ENCODE results near the gene MTMR4. TPM values are rescaled to one million over a fixed set of nuclear protein-coding genes. Genes with fewer than 3 reads are reported as not detected.
"Not testable (repeated sequence)": the region's sequence is repeated elsewhere in the genome, so short reads cannot be mapped to it uniquely, and the experiment has no call there.

MTMR4 gene
- polyA plus RNA-seq (ENCODE audit: insufficient read length): 20.6 TPM

GRCh38 chr17:58513965-58514769 lies at the start of gene MTMR4:
TSS of gene MTMR4 (minus strand) at chr17:58514638. CDS start at chr17:58514407, 231 bp downstream.
- peak; percentile 40 for DNase-seq (ENCODE audit: low read depth)

GRCh38 chr17:58560511-58560910 lies 46.1 kb upstream of the MTMR4 start:
- DNase-seq (ENCODE audit: low read depth): no peak

GRCh38 chr17:58557981-58558380 lies 43.5 kb upstream of the MTMR4 start:
- DNase-seq (ENCODE audit: low read depth): no peak

- DNase-seq (ENCODE audit: low read depth): no peak
Observed at GRCh38 chr17:58556833-58557250, 42.4 kb upstream of the MTMR4 start.

- DNase-seq (ENCODE audit: low read depth): not testable (repeated sequence)
Observed at GRCh38 chr17:58555109-58555508, 40.7 kb upstream of the MTMR4 start.

GRCh38 chr17:58541249-58541648 lies 26.8 kb upstream of the MTMR4 start:
- no peak for DNase-seq (ENCODE audit: low read depth)

- no peak for DNase-seq (ENCODE audit: low read depth)
Observed at GRCh38 chr17:58539698-58540097, 25.3 kb upstream of the MTMR4 start.

GRCh38 chr17:58538811-58539409 lies 24.5 kb upstream of the MTMR4 start:
- DNase-seq (ENCODE audit: low read depth): no peak

GRCh38 chr17:58537266-58537665 lies 22.8 kb upstream of the MTMR4 start:
- no peak for DNase-seq (ENCODE audit: low read depth)

- no peak for DNase-seq (ENCODE audit: low read depth)
Observed at GRCh38 chr17:58536542-58536941, 22.1 kb upstream of the MTMR4 start.

- no peak for DNase-seq (ENCODE audit: low read depth)
Observed at GRCh38 chr17:58535431-58535830, 21.0 kb upstream of the MTMR4 start.

GRCh38 chr17:58534901-58535421 lies 20.5 kb upstream of the MTMR4 start:
- no peak for DNase-seq (ENCODE audit: low read depth)

- no peak for DNase-seq (ENCODE audit: low read depth)
Observed at GRCh38 chr17:58534331-58534730, 19.9 kb upstream of the MTMR4 start.

- DNase-seq (ENCODE audit: low read depth): no peak
Observed at GRCh38 chr17:58533616-58534188, 19.3 kb upstream of the MTMR4 start.

- no peak for DNase-seq (ENCODE audit: low read depth)
Observed at GRCh38 chr17:58532555-58532951, 18.1 kb upstream of the MTMR4 start.

GRCh38 chr17:58531661-58532554 lies 17.5 kb upstream of the MTMR4 start:
- DNase-seq (ENCODE audit: low read depth): no peak

GRCh38 chr17:58531122-58531521 lies 16.7 kb upstream of the MTMR4 start:
- no peak for DNase-seq (ENCODE audit: low read depth)

GRCh38 chr17:58530655-58531054 lies 16.2 kb upstream of the MTMR4 start:
- DNase-seq (ENCODE audit: low read depth): no peak

GRCh38 chr17:58529275-58529674 lies 14.8 kb upstream of the MTMR4 start:
- no peak for DNase-seq (ENCODE audit: low read depth)

- DNase-seq (ENCODE audit: low read depth): no peak
Observed at GRCh38 chr17:58528443-58528842, 14.0 kb upstream of the MTMR4 start.

GRCh38 chr17:58527949-58528348 lies 13.5 kb upstream of the MTMR4 start:
- DNase-seq (ENCODE audit: low read depth): no peak

- DNase-seq (ENCODE audit: low read depth): no peak
Observed at GRCh38 chr17:58527306-58527705, 12.9 kb upstream of the MTMR4 start.

All from forelimb muscle (tissue), 1 donor.